ENCODE results near the gene RPA1.

Gene RPA1

DNA sequence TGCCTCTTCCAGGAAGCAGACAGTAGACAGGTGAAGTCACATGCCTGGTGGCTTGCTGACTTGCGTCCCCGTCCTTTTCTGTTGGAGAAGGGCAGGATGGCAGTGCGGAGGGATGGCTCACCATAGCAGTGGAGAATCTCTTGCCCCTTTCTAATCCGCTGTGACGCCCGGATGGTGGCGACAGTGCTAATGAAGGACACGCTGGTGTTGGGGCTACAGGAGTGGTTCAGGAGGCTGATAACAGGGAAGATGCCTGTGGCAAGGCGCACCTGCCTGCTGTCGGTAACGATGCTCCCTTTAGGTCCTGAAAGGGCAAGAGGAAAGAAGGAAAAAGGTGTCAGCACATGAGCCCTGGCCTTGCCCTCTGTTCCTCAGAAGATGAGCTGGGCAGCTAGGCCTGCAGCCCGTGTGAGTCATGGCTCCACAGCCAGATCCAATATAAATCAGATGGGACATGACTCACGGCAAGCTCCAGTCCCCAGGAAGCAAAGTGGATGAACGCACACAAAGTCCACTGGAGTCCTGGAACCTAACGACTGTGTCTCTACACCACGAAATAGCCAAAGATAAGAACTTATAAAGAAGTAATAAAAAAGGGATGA lies 42.4 kb upstream of the RPA1 start (continued):
- TF ChIP-seq, protein P1, sequence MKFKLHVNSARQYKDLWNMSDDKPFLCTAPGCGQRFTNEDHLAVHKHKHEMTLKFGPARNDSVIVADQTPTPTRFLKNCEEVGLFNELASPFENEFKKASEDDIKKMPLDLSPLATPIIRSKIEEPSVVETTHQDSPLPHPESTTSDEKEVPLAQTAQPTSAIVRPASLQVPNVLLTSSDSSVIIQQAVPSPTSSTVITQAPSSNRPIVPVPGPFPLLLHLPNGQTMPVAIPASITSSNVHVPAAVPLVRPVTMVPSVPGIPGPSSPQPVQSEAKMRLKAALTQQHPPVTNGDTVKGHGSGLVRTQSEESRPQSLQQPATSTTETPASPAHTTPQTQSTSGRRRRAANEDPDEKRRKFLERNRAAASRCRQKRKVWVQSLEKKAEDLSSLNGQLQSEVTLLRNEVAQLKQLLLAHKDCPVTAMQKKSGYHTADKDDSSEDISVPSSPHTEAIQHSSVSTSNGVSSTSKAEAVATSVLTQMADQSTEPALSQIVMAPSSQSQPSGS (tag by site-specific recombination; IDR thresholded peaks at IDR 0.05; ENCODE audit: low read depth): no peak
- TF ChIP-seq ZNF555 (tag by site-specific recombination; conservative IDR thresholded peaks at IDR 0.05): no peak
- no peak for TF ChIP-seq TRIM28 (IDR thresholded peaks at IDR 0.05; ENCODE audit: borderline replicate concordance, low read length)
- TF ChIP-seq, protein P2, sequence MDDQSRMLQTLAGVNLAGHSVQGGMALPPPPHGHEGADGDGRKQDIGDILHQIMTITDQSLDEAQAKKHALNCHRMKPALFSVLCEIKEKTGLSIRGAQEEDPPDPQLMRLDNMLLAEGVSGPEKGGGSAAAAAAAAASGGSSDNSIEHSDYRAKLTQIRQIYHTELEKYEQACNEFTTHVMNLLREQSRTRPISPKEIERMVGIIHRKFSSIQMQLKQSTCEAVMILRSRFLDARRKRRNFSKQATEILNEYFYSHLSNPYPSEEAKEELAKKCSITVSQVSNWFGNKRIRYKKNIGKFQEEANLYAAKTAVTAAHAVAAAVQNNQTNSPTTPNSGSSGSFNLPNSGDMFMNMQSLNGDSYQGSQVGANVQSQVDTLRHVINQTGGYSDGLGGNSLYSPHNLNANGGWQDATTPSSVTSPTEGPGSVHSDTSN (CRISPR knock-in tag; IDR thresholded peaks at IDR 0.05): no peak
- TF ChIP-seq ZNF530 (tag by site-specific recombination; IDR thresholded peaks at IDR 0.05; ENCODE audit: low read depth): no peak
- TF ChIP-seq SALL2 (tag by site-specific recombination; IDR thresholded peaks at IDR 0.05; ENCODE audit: borderline replicate concordance): no peak
- TF ChIP-seq ZNF658 (tag by site-specific recombination; IDR thresholded peaks at IDR 0.05): no peak
- TF ChIP-seq ZNF610 (tag by site-specific recombination; IDR thresholded peaks at IDR 0.05; ENCODE audit: borderline replicate concordance): no peak
- TF ChIP-seq, protein P3, sequence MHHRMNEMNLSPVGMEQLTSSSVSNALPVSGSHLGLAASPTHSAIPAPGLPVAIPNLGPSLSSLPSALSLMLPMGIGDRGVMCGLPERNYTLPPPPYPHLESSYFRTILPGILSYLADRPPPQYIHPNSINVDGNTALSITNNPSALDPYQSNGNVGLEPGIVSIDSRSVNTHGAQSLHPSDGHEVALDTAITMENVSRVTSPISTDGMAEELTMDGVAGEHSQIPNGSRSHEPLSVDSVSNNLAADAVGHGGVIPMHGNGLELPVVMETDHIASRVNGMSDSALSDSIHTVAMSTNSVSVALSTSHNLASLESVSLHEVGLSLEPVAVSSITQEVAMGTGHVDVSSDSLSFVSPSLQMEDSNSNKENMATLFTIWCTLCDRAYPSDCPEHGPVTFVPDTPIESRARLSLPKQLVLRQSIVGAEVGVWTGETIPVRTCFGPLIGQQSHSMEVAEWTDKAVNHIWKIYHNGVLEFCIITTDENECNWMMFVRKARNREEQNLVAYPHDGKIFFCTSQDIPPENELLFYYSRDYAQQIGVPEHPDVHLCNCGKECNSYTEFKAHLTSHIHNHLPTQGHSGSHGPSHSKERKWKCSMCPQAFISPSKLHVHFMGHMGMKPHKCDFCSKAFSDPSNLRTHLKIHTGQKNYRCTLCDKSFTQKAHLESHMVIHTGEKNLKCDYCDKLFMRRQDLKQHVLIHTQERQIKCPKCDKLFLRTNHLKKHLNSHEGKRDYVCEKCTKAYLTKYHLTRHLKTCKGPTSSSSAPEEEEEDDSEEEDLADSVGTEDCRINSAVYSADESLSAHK (tag by site-specific recombination; IDR thresholded peaks at IDR 0.05): no peak
- no peak for TF ChIP-seq ZNF157 (tag by site-specific recombination; IDR thresholded peaks at IDR 0.05)
- TF ChIP-seq GLI4 (tag by site-specific recombination; IDR thresholded peaks at IDR 0.05): no peak

DNA sequence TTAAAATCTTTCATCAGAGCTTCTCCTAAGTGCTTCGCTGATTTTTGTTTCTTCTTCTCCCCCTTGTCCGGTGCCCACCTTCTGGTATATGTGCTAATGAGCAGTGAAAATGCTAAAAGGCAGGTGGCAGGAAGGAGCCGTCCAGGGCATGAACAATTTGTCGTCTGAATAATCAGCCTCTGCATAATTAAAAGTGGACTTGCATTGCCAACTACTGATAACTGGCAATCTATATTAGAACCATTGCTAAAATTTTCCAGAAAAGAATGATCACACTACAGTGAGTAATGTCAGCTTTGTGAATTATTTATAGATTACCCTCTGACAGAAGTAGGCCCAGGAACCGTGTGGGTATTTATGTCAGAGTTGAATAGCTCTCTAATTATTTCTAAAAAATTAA lies 39.9 kb upstream of the RPA1 start:
- peaks cover 7 to 25% of the 10 kb centered on the region in 2 experiments for H3K36me3 ChIP-seq (ENCODE audit: control insufficient read depth in 2 of 2, insufficient read depth in 1 of 2, low read length in 2 of 2)
- POLR2A ChIA-PET: interaction anchor here (0.6 to 1.3 kb wide), 2 partner anchors 39 to 73 kb away, joined by 4 to 9 read pairs; no protein-coding TSS in a partner anchor
- CTCF ChIA-PET: no interaction called here
- H3K4me3 ChIP-seq (ENCODE audit: low read depth, low read length): no peak overlapping the region
- H3K4me1 ChIP-seq (ENCODE audit: control insufficient read depth, insufficient read depth, low read length): peaks cover 3% of the 10 kb centered on the region; the same call in 1 of the 2 replicates
- no peak overlapping the region for H3K27ac ChIP-seq (ENCODE audit: extremely low read depth, low read depth, low read length)
- TF ChIP-seq OVOL3 (tag by site-specific recombination; IDR thresholded peaks at IDR 0.05) (no peak), YY2 (tag by site-specific recombination; IDR thresholded peaks at IDR 0.05) (no peak), OSR2 (tag by site-specific recombination; IDR thresholded peaks at IDR 0.05) (no peak), ZNF274 (IDR thresholded peaks at IDR 0.05; ENCODE audit: low read length) (no peak), ZNF274 (tag by site-specific recombination; IDR thresholded peaks at IDR 0.05; ENCODE audit: borderline replicate concordance) (no peak), ZNF366 (tag by site-specific recombination; conservative IDR thresholded peaks at IDR 0.05) (no peak), ZNF302 (tag by site-specific recombination; IDR thresholded peaks at IDR 0.05; ENCODE audit: low read depth) (no peak), ZNF48 (tag by site-specific recombination; IDR thresholded peaks at IDR 0.05) (no peak), IKZF3 (tag by site-specific recombination; IDR thresholded peaks at IDR 0.05) (no peak), GLIS1 (tag by site-specific recombination; IDR thresholded peaks at IDR 0.05) (no peak), ZNF560 (tag by site-specific recombination; IDR thresholded peaks at IDR 0.05; ENCODE audit: borderline replicate concordance) (no peak), FEZF1 (tag by site-specific recombination; IDR thresholded peaks at IDR 0.05) (no peak)
- TF ChIP-seq, protein P3 (tag by site-specific recombination; IDR thresholded peaks at IDR 0.05): no peak
- no peaks in the 10 kb centered on the region for H3K9me3 ChIP-seq (ENCODE audit: control insufficient read depth, insufficient read depth, low read depth, low read length)

Measured in HEK293 (cell line).